GM19328 (cell line): Measurements from ENCODE around the gene SH3PXD2A.

Source experiments
- ATAC-seq: cut with Tn5 transposase; IDR thresholded peaks from one replicate; pipeline ENCODE4 v1.9.1; 2021; ENCODE audit warnings: mild to moderate bottlenecking, moderate library complexity; ENCODE audit not compliant: unreplicated experiment

The SH3PXD2A gene

DNA sequence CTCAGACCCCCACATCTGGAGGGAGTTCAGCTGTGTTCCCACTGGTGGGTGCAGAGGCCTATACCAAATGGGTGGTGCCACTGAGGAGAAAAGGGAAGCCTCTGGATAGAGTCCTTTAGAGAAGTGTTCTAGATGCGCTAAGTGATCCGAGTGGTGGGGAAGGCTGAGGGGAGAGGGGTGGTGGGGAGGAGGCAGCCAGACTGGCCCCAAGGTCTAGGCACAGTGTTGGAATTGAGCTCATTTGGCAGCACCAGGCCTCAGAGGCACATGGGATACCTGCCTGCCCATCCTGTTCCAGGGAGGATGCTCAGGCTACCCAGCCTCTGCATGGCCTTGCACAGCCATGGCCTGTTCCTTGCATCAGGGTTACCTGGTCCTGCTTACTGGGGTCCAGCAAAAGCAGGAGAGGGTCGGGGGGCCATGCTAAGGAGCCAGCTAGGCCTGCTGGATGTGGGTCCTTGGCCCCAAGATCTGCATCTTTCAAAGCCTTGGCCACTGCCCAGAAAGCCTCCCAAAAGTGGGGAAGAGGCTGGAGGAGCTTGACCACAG, 262.3 kb downstream of the SH3PXD2A start:
- no peak for ATAC-seq

DNA sequence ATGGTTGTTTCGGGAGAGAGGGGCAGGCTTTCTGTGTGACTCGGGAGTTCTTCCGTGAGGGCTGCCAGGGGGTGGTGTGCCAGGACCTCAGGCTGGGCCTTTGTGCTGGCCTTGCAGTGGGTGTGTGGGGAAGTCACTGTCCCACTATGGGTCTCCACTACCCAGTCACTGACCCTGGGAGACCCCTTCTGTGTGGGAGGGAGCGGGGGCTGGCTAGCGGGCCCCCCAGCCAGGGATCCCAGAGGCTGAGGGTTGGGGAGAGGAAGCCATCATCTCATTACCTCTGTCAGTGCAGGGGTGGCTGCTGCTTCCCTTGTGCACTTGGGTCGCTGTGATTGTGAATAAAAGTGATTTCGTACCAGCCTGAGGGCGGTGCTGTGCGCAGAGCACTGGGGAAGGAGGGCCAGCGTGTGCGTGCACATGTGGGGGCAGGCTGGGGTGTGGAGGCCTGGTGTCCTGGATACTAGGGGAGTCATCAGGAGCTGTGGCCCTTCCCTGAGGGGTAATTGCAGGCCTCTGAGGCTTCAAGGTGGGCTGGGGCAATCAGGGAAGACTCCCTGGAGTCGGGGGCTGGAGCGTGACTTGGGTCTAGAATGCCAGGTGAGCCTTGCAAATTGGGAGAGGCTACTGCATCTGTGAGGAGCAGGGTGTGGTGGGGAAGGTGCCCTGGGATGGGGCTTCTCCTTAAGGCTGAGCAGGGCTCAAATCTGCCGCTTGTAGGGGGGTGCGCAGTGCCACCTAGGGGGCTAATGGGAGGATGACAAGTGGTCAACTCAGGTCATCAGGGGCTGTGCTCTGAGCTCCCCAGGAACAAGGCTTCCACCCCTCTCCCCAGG, 263.0 kb downstream of the SH3PXD2A start:
- no peak for ATAC-seq

DNA sequence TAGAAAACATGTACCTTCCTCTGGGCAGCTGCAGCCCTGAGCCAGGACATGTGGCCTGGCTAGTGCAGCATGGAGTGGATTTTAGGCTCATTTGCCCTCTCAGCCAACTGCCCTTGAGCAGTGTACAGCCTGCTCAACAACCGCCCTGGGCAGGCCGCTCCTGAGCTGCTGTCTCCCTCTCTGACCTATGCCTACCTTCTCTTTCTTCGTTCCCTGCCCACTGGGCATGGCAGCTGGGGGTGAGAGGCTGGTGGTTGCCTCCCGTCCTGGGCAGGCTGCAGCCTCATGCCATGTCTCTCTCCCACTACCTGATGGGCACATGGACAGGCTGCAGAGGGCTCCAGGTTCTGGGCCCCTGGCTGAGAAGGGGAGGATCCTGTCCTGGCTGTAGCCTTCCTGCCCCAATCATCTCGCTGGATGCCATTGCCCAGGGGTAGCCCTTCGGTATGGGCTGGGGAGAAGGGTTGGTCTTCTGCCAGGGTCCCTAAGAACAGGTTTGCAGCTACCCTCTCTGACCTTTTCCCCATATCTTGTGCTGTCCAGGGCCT, 264.6 kb downstream of the SH3PXD2A start:
- no peak for ATAC-seq

DNA sequence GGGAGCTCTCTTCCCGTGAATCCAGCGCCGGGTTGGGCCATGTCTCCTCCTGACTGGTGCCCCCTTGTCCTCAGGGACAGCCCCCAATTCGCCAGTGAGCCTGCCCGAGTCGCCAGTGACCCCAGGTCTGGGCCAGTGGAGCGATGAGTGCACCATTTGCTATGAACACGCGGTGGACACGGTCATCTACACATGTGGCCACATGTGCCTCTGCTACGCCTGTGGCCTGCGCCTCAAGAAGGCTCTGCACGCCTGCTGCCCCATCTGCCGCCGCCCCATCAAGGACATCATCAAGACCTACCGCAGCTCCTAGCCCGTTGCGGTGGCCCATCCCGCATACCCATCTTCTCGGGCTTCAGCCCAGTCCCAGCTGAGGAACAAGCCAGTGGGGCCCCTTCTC, 265.3 kb downstream of the SH3PXD2A start:
- no peak for ATAC-seq

DNA sequence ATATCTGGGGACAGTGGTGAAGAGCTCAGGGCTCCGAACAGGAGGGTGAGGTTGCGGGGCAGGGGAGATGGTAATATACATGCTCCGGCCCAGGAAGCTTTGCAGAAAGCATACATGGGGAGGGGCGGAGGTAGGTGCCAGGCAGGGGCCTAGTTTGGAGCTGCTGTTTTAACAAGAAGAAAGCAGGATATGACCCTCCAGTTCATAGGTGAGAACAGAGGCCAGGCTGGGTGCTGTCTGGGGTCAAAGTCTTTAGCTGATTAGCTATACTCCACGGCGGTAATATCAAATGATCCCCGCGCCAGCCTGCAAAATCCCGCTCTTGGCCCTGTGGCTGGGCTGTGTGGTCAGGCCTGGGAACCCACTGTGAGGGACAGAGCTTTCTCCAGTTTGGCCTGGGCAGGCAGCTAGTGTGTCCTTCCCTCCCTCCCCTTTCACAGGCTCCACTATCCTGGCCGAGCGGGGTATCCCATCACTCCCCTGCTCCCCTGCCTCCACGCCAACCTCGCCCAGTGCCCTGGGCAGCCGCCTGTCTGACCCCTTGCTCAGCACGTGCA, 266.2 kb downstream of the SH3PXD2A start:
- no peak for ATAC-seq

DNA sequence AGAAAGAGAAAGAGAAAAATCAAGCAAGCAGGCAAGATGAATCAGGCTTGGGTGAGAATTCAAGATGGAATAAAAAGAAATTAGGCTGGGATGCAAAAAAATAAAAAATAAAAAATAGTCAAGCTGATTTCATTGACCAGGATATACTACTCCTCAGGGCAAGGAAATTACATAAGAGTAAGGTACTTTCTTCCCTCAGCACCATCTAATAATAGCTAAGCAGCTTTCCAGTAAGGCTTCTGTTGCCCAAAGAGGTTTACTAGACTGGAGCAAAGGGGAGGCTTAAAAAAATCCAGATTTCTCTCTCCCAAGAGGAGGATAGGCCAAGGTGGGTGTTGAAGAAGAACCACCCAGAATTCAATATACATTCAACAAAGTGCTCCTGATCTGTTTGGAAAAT, 268.3 kb downstream of the SH3PXD2A start:
- no peak for ATAC-seq

DNA sequence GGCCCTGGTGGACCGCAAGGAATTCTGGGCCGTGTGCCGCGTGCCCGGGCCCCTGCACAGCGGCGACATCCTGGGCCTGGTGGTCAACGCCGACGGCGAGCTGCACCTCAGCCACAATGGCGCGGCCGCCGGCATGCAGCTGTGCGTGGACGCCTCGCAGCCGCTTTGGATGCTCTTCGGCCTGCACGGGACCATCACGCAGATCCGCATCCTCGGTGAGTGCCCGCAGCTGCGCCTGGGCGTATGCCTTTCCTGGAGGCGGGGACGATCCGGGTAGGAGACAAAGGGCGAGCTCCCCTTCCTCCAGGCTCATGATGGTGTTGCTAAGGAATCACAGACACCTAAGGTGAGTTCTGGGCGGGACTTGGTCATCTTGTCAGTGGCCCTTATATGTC, 270.4 kb downstream of the SH3PXD2A start:
- ATAC-seq = no peak

DNA sequence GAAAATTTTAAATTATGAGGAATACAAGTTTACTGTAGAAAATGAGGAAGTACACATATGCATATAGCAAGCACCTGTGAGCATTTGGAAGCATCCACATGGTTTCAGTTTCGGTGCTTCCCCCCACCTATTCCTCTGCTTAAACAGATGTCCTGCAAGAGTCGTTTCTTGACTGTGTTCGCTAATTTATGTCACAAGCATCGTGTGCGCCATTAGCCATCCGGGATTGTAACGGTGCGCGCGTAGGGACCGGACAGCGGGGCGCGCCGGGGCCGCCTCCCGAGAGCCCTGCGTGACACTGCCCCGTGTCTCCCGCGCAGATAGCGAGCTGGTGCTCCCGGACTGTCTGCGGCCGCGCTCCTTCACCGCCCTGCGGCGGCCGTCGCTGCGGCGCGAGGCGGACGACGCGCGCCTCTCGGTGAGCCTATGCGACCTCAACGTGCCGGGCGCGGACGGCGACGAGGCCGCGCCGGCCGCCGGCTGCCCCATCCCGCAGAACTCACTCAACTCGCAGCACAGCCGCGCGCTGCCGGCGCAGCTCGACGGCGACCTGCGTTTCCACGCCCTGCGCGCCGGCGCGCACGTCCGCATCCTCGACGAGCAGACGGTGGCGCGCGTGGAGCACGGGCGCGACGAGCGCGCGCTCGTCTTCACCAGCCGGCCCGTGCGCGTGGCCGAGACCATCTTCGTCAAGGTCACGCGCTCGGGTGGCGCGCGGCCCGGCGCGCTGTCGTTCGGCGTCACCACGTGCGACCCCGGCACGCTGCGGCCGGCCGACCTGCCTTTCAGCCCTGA, 271.0 kb downstream of the SH3PXD2A start:
- ATAC-seq = no peak

DNA sequence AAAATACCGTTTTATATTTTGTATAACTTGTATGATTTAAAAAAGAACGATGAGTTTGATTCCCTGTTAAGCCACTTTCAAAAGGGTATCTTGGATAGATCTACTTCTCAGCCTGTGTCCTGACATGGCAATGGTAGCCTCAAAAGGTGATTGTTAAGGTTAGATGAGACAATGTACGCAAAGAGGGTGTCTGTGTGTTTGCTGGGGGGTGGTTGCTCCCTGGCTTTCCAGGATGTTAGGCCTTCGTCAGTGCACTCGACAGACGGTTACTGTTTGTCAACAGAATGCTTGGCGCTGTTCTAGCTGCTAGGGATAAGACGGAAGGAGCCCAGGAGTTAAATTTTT, 271.5 kb downstream of the SH3PXD2A start:
- no peak for ATAC-seq

DNA sequence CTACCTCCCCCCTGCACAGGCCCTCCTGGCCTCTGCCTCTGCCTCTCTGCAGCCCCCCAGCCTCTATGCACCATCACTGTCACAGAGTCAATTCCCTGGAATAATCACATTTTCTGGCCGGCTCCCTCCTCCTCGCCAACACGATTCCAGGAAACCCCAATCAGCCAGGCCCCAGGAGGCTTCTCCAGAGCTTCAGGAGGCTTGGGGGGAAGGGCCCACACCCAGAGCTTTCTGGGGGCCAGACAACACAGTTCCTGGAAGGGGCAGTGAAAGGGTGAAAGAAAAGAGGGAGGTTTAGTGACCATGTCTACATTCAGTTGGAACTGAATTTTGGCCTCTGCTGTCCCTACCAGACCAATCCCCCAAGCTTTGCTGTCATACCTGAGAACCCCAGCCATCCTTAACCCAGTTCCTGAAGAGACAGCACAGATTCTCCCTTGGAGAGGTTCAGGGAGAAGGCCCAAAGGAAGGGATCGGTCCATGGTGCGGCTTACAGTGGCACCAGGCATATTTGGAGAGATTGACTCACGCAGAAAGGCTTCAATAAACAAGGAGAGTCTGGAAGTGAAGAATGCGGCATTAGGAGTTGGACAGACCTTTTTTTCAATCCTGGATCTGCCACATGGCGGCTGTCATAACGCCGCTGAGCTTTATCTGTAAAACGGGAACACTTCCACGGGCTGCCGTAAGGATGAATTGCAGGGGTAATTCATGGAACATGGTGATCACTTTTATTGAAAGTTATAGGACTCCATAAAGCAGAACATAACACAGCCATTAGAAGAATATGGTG, 272.8 kb downstream of the SH3PXD2A start:
- no peak for ATAC-seq

DNA sequence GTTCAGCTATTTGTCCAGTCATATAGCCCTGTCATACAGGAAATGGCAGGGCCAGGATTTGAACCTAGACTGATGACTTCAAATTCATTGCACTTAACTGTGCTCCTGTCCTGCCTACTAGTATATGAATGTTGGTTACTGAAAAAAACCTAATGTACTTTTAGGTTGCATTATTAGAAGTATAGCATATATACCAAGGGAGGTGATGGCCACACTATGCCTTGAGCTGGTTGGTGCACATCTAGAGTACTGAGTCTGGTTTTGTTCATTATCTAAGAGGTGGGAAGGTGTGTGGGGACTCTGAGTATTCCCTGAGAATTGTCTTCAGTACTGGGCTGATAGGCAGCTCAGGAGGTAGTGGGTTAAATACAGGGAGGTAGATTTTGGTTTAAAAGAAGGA, 273.9 kb downstream of the SH3PXD2A start:
- ATAC-seq = no peak

DNA sequence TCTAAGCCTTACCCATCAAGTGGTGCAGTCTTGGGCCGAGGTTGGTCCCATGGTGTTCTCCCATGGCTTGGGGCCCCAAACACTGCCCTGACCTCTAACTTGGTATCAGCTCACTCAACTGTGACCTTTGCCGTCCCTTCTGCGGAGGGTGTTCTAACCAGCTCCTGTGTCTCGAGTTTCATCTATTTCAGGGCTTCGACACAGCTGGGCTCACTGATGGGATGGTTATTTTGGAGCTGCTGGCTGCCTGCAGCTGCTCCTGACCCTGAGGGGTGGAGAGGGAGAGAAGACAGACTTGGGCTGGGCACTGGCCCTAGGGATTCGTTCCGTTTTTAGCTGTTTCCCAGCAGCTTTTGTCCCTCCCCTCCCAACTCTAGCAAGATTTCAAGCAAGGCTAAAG, 274.9 kb downstream of the SH3PXD2A start:
- ATAC-seq = no peak

DNA sequence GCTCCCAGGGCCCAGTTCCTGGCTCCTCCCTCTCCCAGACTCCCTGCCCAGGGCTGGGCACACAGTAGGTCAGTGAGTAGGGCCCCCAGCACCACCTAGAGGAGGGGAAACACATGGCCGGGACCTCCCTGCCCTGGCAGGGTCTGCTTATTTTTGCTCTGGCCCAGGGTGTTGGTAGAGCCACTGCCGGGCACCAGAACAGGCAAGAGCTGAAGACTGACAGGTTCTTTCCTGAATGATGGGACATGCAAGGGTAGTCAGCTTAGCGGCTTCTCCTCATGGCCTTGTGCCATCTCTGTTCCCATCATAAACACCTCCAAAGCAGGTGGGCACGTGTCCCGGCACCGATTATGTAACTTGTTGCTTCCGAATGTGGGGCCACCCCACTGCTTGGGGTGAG, 275.4 kb downstream of the SH3PXD2A start:
- ATAC-seq = no peak

DNA sequence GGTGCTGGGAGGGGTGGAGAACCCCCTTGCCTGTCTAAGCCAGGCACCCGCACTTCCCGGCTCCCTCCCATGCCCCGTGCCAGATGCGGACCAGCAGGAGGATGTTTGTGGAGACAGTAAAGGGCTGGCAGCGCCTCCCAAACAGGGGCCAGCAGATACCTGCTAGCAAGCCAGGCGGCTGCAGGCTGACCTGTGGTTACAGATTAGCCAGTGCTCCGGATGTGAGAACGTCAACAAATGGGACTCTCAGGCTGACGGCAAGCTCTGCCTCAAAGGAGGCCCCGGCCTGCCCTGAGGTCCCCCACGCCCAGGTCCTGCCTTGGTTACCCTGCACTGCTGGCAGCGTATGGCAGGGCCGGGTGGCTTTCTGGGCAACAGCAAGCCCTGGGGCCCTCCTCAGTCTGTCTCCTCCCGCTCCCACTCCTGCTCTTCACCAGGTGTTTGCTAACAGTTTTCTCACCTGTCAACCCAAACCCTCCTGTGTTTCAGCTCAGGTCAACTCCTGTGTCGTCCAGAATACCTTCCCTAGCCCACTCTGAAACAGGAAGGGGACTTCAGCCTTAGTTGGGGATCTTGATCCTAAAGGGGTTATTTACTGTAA, 276.5 kb downstream of the SH3PXD2A start:
- no peak for ATAC-seq

DNA sequence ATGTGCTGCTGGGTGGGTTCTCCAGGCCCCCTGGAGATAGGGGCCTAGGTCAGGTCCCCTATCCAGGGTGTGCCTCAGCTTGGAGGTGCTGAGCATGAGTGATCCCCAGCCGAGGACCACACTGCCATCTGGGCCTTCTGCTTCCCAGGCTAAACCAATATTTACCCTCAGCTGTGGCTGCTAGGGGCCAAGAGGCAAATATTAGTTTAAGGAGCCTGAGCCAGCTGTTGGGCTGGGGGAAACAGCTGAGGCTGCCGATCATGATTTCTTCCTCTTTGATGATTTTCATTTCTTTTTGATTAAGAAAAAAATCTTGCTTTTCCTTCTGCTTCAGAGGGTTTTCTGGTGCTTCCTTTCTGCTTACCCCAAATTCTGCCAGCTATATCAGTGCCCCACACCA, 278.5 kb downstream of the SH3PXD2A start:
- no peak for ATAC-seq

DNA sequence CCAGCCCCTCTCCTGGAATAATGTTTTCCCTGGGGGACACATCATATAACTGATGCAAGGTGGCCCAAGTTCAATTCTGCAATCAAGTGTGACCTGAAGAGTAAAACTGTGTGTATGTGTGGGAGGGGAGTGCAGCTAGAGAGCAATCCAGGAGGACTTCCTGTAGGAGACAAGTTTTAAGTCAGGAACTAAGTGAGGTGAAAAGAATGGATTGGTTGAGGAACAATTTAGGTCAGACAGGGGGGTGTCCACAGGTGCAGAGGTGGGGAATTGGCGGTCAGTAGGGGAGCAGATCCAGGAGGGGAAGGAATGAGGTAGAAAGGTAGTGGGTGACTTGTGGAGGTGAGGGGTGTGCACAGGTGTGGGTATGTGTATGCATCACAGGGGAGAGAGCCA, 279.3 kb downstream of the SH3PXD2A start:
- ATAC-seq = no peak

DNA sequence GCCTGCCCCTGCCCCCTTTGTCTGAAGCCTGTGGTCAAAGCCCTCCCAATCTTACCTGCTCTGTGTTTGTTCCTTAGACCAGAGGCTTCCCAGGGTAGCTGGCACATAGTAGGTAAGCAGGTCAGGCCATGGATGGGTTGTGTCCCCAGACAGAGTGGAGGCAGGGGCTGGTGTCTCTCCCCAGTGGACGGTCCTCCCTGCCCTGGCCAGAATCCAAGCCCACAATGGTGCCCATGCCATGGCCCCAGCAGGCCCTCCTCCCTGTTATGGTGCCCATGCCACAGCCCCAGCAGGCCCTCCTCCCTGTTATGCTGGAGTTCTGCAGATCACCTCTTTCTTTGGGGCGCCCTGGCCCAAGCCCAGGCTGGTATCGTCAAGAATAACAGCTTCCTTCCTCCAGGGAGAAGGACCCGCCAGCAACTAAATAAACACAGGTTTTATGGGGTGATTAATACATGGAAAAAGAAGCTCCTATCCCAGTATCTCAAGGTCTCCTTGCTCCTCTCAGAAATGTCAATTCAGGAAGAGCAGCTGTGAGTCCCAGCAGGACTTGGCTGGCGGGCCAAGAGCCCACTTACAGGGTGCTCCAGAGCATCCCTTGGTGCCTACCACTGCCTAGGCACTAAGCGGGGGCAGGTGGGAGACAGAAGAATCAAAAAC, 279.8 kb downstream of the SH3PXD2A start:
- no peak for ATAC-seq

DNA sequence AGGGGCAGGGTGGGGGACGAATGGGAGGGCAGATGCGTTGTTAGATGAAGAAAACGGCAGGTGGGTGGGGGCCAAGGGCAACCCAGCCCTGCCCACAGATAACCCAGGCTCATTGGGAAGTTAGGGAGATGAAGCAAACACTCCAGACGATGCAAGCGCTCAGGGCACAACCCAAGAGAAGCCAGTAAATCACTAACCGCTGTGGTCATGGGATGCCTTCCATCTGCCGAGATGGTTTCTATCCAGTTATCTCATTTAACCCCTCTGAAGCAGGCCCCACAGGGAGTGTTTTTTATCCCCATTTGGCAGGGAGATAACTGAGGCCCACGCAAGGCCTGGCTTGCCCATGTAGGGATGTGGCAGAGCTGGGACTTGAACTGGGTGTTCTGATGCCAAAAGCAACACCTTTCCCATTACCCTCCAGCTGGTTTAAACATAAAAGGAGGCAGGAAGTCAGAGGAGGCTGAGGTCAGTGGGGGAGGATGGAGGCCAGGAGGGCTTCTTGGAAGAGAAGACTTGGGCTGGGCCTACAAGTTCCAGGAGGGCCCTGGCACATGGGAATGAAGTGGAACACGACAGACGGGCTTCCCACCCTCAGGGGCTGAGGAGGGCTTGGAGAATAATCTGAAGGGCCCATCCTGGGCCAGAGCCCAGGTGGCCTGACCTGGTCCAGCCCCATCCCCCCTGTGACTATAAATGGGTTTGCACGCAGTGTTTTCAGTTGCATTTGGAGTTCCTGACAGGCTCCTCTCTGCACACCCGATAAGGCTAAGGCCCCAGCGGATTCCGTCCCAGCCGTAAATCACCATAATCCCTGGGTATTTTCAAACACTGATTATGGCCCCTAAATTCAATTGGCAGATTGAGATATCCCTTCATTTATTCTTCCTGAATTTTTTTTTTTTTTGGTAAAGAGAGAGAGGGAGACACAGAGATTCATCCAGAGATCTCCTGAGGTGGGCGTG, 281.0 kb downstream of the SH3PXD2A start:
- no peak for ATAC-seq

DNA sequence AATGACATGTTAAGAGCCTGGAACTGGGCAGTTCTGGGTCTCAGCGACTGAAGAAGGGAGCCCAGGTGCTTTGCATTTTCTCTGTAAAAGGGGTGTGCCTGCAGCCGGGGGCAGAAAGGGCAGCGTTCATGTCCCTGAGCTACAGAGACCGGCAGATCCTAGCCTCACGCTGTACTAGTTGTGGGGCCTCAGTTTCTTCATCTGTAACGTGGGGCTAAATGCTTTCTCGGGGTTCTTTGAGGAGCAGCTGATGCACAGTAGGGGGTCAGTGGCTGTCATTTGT, 282.2 kb downstream of the SH3PXD2A start:
- ATAC-seq = no peak
